Endometrium (tissue), 2 donors: Measurements from ENCODE around the gene TYROBP.
A peak's percentile ranks its signal among the peaks of the same experiment; 100 is the strongest.
"Not testable (repeated sequence)": the region's sequence is repeated elsewhere in the genome, so short reads cannot be mapped to it uniquely, and the experiment has no call there.

ENCODE experiments used
- FAIRE-seq: peaks from 2 replicates; lab custom pipeline; 2012; peaks lifted over from hg19 to GRCh38; lab: Jason Lieb, UNC
- donor health status: control.
- donor health status: control.

Gene TYROBP

GRCh38 chr19:35931874-35932202, 23.7 kb upstream of the TYROBP start:
- no peak for FAIRE-seq

- FAIRE-seq, result peak; percentile 98
These were observed 23.2 kb upstream of the TYROBP start for GRCh38 chr19:35931161-35931873.

- FAIRE-seq, result no peak
These were observed 21.8 kb upstream of the TYROBP start for GRCh38 chr19:35929876-35930275.

GRCh38 chr19:35928507-35928906, 20.4 kb upstream of the TYROBP start:
- no peak for FAIRE-seq

- no peak for FAIRE-seq
These were observed 17.4 kb upstream of the TYROBP start for GRCh38 chr19:35925501-35925900.

- FAIRE-seq, result no peak
These were observed 12.9 kb upstream of the TYROBP start for GRCh38 chr19:35921012-35921411.

GRCh38 chr19:35919306-35919705, 11.2 kb upstream of the TYROBP start:
- FAIRE-seq, result no peak

- no peak for FAIRE-seq
These were observed 7.3 kb upstream of the TYROBP start for GRCh38 chr19:35915443-35915842.

GRCh38 chr19:35913589-35913988, 5.5 kb upstream of the TYROBP start:
- FAIRE-seq, result no peak

GRCh38 chr19:35911790-35912189, 3.7 kb upstream of the TYROBP start:
- FAIRE-seq, result no peak

GRCh38 chr19:35911173-35911572, 3.1 kb upstream of the TYROBP start:
- no peak for FAIRE-seq

GRCh38 chr19:35910355-35910754, 2.3 kb upstream of the TYROBP start:
- FAIRE-seq, result not testable (repeated sequence)

- FAIRE-seq, result no peak
These were observed 1.6 kb upstream of the TYROBP start for GRCh38 chr19:35909684-35910035.

GRCh38 chr19:35908973-35909683, 1.0 kb upstream of the TYROBP start:
- no peak for FAIRE-seq

GRCh38 chr19:35907377-35907745, 734 bp downstream of the TYROBP start:
- no peak for FAIRE-seq

GRCh38 chr19:35905178-35905727, 2.8 kb downstream of the TYROBP start:
- FAIRE-seq, result no peak

- FAIRE-seq, result no peak
These were observed 3.6 kb downstream of the TYROBP start for GRCh38 chr19:35904311-35905068.

GRCh38 chr19:35903550-35904179, 4.4 kb downstream of the TYROBP start:
- no peak for FAIRE-seq

GRCh38 chr19:35902870-35903475, 5.1 kb downstream of the TYROBP start:
- FAIRE-seq, result no peak

- FAIRE-seq, result no peak
These were observed 6.0 kb downstream of the TYROBP start, which contains the start of gene HCST for GRCh38 chr19:35901854-35902661. TSS of gene HCST (plus strand) at chr19:35902529. CDS start at chr19:35902594, 65 bp downstream.

- no peak for FAIRE-seq
These were observed 6.9 kb downstream of the TYROBP start for GRCh38 chr19:35901055-35901644.
